Suprapubic skin (tissue), 4 donors: ENCODE measurements around the gene FGF13.

Source experiments
- CTCF ChIP-seq, 2 donors: fragments of 200-600 bp in 1 of 2; fragments of 450-650 bp in 1 of 2; sonication (generic) in 1 of 2; IDR thresholded peaks; one replicate each; pipeline ENCODE4 v1.5.1; 2016 to 2019; ENCODE audit warnings: antibody characterized with exemption in 2 of 2, mild to moderate bottlenecking in 1 of 2, moderate library complexity in 1 of 2
- EP300 ChIP-seq: sonication (generic); formaldehyde crosslinking; IDR thresholded peaks from one replicate; pipeline ENCODE4 v1.6.1; 2017; ENCODE audit warnings: antibody characterized with exemption
- POLR2A ChIP-seq, 2 donors: fragments of 450-650 bp; IDR thresholded peaks; one replicate each; pipeline ENCODE4 v1.6.1; 2017; ENCODE audit warnings: antibody characterized with exemption in 2 of 2, mild to moderate bottlenecking in 2 of 2, moderate library complexity in 2 of 2
- POLR2AphosphoS5 ChIP-seq, 3 donors: sonication (generic); formaldehyde crosslinking; IDR thresholded peaks; one replicate each; pipeline ENCODE4 v1.6.1; 2017; ENCODE audit warnings: antibody characterized with exemption in 3 of 3

DNA sequence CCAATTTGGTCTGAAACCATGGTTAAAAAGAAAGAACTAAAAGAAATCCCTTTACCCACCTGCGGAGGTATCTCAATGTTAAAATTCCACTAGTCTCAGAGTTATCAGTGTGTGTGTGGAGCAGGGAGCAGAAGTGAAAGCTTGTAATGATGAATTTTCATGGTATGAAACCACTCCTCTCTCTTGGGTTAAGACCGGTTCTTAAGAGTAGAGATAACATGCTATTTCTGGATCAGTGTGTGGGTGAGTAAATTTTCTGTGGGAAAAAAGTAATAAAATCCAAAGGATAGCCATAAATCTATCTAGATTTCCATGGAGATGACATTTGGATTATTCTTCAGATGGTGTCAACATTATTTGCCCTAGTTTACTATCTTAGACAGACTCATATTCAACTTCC is 3.2 kb downstream of the FGF13 start:
- TF ChIP-seq EP300 (no peak), CTCF (IDR thresholded peaks at IDR 0.05) (no peak), POLR2A (IDR thresholded peaks at IDR 0.05) (no peak), POLR2AphosphoS5 (IDR thresholded peaks at IDR 0.05) (no peak)
